Stimulated activated CD8-positive, alpha-beta memory T cell treated with anti-CD3 and anti-CD28 coated beads, Interleukin-15, amount 100 ng/mL, for 4 hours (primary cell): ENCODE results near the gene IQSEC1.

Experiments used
- DNase-seq, 2 donors: peaks; one replicate each; pipeline ENCODE4 v3.0.0-alpha.2; 2020; ENCODE audit warnings: low read depth in 2 of 2

IQSEC1 gene

GRCh38 chr3:13016083-13016720 lies 57.0 kb downstream of the IQSEC1 start:
- DNase-seq: no peak

- DNase-seq: peak in 1 of 2 donors; percentile 27
Observed at GRCh38 chr3:13015286-13016082, 57.7 kb downstream of the IQSEC1 start.

- no peak for DNase-seq
Observed at GRCh38 chr3:13014755-13015285, 58.4 kb downstream of the IQSEC1 start.

GRCh38 chr3:13013994-13014754 lies 59.1 kb downstream of the IQSEC1 start:
- no peak for DNase-seq

- no peak for DNase-seq
Observed at GRCh38 chr3:13013566-13013965, 59.7 kb downstream of the IQSEC1 start.

- no peak for DNase-seq
Observed at GRCh38 chr3:13013151-13013561, 60.1 kb downstream of the IQSEC1 start.

GRCh38 chr3:13012221-13012691 lies 61.0 kb downstream of the IQSEC1 start:
- peak in 1 of 2 donors; percentile 40 for DNase-seq

- peak; percentile 73 to 82 for DNase-seq
Observed at GRCh38 chr3:13011573-13012220, 61.5 kb downstream of the IQSEC1 start.

GRCh38 chr3:13010780-13011572 lies 62.3 kb downstream of the IQSEC1 start:
- DNase-seq: no peak

- DNase-seq: no peak
Observed at GRCh38 chr3:13009946-13010315, 63.3 kb downstream of the IQSEC1 start.

GRCh38 chr3:13009132-13009945 lies 63.9 kb downstream of the IQSEC1 start:
- DNase-seq: peak in 1 of 2 donors; percentile 43

- DNase-seq: no peak
Observed at GRCh38 chr3:13008155-13008995, 64.9 kb downstream of the IQSEC1 start.

GRCh38 chr3:13007251-13007941 lies 65.8 kb downstream of the IQSEC1 start:
- no peak for DNase-seq

GRCh38 chr3:13006216-13006990 lies 66.8 kb downstream of the IQSEC1 start:
- no peak for DNase-seq

- no peak for DNase-seq
Observed at GRCh38 chr3:13005301-13005700, 67.9 kb downstream of the IQSEC1 start.

- DNase-seq: no peak
Observed at GRCh38 chr3:13004376-13004775, 68.9 kb downstream of the IQSEC1 start.

GRCh38 chr3:13003608-13004007 lies 69.6 kb downstream of the IQSEC1 start:
- no peak for DNase-seq
